GM12878 (cell line): ENCODE results near the gene TEX264. TPM values are rescaled to one million over a fixed set of nuclear protein-coding genes. Genes with fewer than 3 reads are reported as not detected.

Experiments
- ATAC-seq: fragments of 200-7000 bp; cut with Tn5 transposase; 3 replicates; pipeline ENCODE4 v1.9.1; 2020; ENCODE audit warnings: mild to moderate bottlenecking, moderate library complexity
- BruUV-seq: library from RNA; stranded (reverse); fragments of 400-500 nt; replicated peaks from 2 replicates; lab custom pipeline; 2021; lab: Mats Ljungman, UMichigan
- CTCF ChIA-PET: fragments of 300-600 bp; sonication (Branson Sonifier 250); formaldehyde crosslinking; extraction: SDS; loops from one replicate; lab custom pipeline; 2021; ENCODE audit warnings: inconsistent platforms; lab: Yijun Ruan, JAX
- POLR2A ChIA-PET: fragments of 350-600 bp; formaldehyde crosslinking; extraction: SDS; loops from one replicate; lab custom pipeline; 2021; ENCODE audit warnings: inconsistent platforms; lab: Charles Lee
- RAD21 ChIA-PET: fragments of 300-600 bp; sonication (Branson Sonifier 250); formaldehyde crosslinking; loops from one replicate; lab custom pipeline; 2023; ENCODE audit warnings: antibody characterized with exemption; ENCODE audit not compliant: unreplicated experiment; lab: Charles Lee
- SMC1A ChIA-PET: fragments of 300-600 bp; sonication (Branson Sonifier 250); formaldehyde crosslinking; loops from one replicate; lab custom pipeline; 2023; ENCODE audit not compliant: unreplicated experiment, uncharacterized antibody; lab: Charles Lee
- DNase-seq: peaks from one replicate; pipeline ENCODE4 v3.0.0-alpha.2; 2011; ENCODE audit warnings: low read depth, low spot score
- FAIRE-seq: peaks from 3 replicates; lab custom pipeline; 2011; peaks lifted over from hg19 to GRCh38; lab: Jason Lieb, UNC
- H2AFZ ChIP-seq: 2 replicates; pipeline ENCODE4 v1.6.0; 2011; ENCODE audit warnings: low read depth, low read length, control low read depth; ENCODE audit not compliant: control insufficient read depth
- H3K27ac ChIP-seq: 2 replicates; pipeline ENCODE4 v1.5.1; 2011; ENCODE audit warnings: control low read depth; ENCODE audit not compliant: control insufficient read depth, insufficient read depth
- H3K27me3 ChIP-seq, 2 experiments: replicated peaks in 1 of 2; 2 replicates each; pipeline versions ENCODE4 v1.6.0 to v1.6.1; 2011; ENCODE audit warnings: low read length in 1 of 2; ENCODE audit not compliant: control insufficient read depth in 2 of 2, insufficient read depth in 2 of 2
- H3K36me3 ChIP-seq, 2 experiments: 2 replicates each; pipeline ENCODE4 v1.5.1; 2011; ENCODE audit warnings: low read length in 1 of 2; ENCODE audit not compliant: control insufficient read depth in 2 of 2, insufficient read depth in 2 of 2
- H3K4me1 ChIP-seq: 2 replicates; pipeline ENCODE4 v1.6.1; 2011; ENCODE audit warnings: mild to moderate bottlenecking, low read length, moderate library complexity, mixed read lengths; ENCODE audit not compliant: control insufficient read depth, insufficient read depth
- H3K4me2 ChIP-seq: 2 replicates; pipeline ENCODE4 v1.6.0; 2011; ENCODE audit warnings: control low read depth; ENCODE audit not compliant: control insufficient read depth, insufficient read depth
- H3K4me3 ChIP-seq: fragments of 200-600 bp; sonication (generic); 2 replicates; pipeline ENCODE4 v1.5.1; 2016
- H3K79me2 ChIP-seq: 2 replicates; pipeline ENCODE4 v1.6.0; 2011; ENCODE audit warnings: low read length; ENCODE audit not compliant: control insufficient read depth, insufficient read depth
- H3K9ac ChIP-seq: 2 replicates; pipeline ENCODE4 v1.8.0; 2011; ENCODE audit warnings: low read length, control low read depth, mixed read lengths; ENCODE audit not compliant: control insufficient read depth, insufficient read depth
- H3K9me3 ChIP-seq: replicated peaks from 3 replicates; pipeline ENCODE4 v1.5.1; 2011; ENCODE audit warnings: mild to moderate bottlenecking, low read length; ENCODE audit not compliant: control insufficient read depth, insufficient read depth
- H4K20me1 ChIP-seq: 2 replicates; pipeline ENCODE4 v1.6.0; 2011; ENCODE audit not compliant: control insufficient read depth, insufficient read depth
- BCLAF1 ChIP-seq: fragments of 450-650 bp; IDR thresholded peaks from 2 replicates; pipeline ENCODE4 v1.6.1; 2017; ENCODE audit warnings: antibody characterized with exemption, mild to moderate bottlenecking, moderate library complexity
- CEBPB ChIP-seq, 2 experiments: fragments of 150-350 bp in 1 of 2; IDR thresholded peaks; 2 replicates each; pipeline ENCODE4 v1.6.1; 2012 to 2014; ENCODE audit warnings: low read depth in 2 of 2, low read length in 2 of 2, borderline replicate concordance in 1 of 2, inconsistent platforms in 1 of 2
- E2F8 ChIP-seq: fragments of 450-650 bp; IDR thresholded peaks from 2 replicates; pipeline ENCODE4 v1.6.1; 2018; ENCODE audit warnings: mild to moderate bottlenecking, low read depth, moderate library complexity; ENCODE audit not compliant: partially characterized antibody
- ETV6 ChIP-seq, 2 experiments: fragments of 450-650 bp in 1 of 2; IDR thresholded peaks in 1 of 2; conservative IDR thresholded peaks in 1 of 2; 2 replicates each; pipeline ENCODE4 v1.6.1; 2014; ENCODE audit warnings: antibody characterized with exemption in 1 of 2, borderline replicate concordance in 1 of 2, low read depth in 1 of 2, mild to moderate bottlenecking in 1 of 2, moderate library complexity in 1 of 2
- NRF1 ChIP-seq: conservative IDR thresholded peaks from 2 replicates; pipeline ENCODE4 v1.6.1; 2011; ENCODE audit warnings: mild to moderate bottlenecking, low read depth, low read length, improper control_type of control experiment
- RELB ChIP-seq: fragments of 450-650 bp; IDR thresholded peaks from 2 replicates; pipeline ENCODE4 v1.6.1; 2017; ENCODE audit warnings: low read depth, mild to moderate bottlenecking, moderate library complexity
- WRNIP1 ChIP-seq: IDR thresholded peaks from 2 replicates; pipeline ENCODE4 v1.6.1; 2011; ENCODE audit warnings: low read depth, low read length, improper control_type of control experiment, borderline replicate concordance
- WGBS: methylation state at CpG from one replicate; pipeline ENCODE4 v1.1.6; 2016; ENCODE audit warnings: low lambda C conversion rate; ENCODE audit not compliant: insufficient replicate concordance, insufficient coverage; ENCODE audit errors: missing lambda C conversion rate; 5-methylcytosine and 5-hydroxymethylcytosine counted together
- in situ Hi-C: fragments of 300-500 bp; cut with MboI; formaldehyde crosslinking; loops from 9 replicates; pipeline ENCODE4 v1.14.3; 2018; ENCODE audit warnings: mixed read lengths
- intact Hi-C: fragments of 100-400 bp; cut with micrococcal nuclease; formaldehyde crosslinking; loops from one replicate; pipeline ENCODE4 v1.14.2; 2022; ENCODE audit not compliant: unreplicated experiment
- polyA plus RNA-seq, 11 experiments: library from polyadenylated mRNA; depleted of rRNA in 4 of 11; unstranded in 6 of 11; stranded (reverse) in 5 of 11; fragments of >200 nt; fragmentation: Nextera tagmentation in 4 of 11; fragmentation: Illumina TruSeq in 1 of 11; extraction: Ambion mirVana in 4 of 11; extraction: Trizol in 1 of 11; gene quantifications; 1 replicate in 1 of 11; 2 replicates in 10 of 11; pipeline versions ENCODE4 v1.2.1 to v1.2.3, GENCODE V29; 2011 to 2016; ENCODE audit warnings: inconsistent platforms in 2 of 11, missing spikeins in 2 of 11, low read depth in 1 of 11
- total RNA-seq, 4 experiments: library from RNA; depleted of rRNA in 3 of 4; stranded (reverse); fragments of >200 nt in 3 of 4; fragmentation: Illumina TruSeq in 1 of 4; extraction: Trizol in 1 of 4; gene quantifications; 2 replicates each; pipeline versions ENCODE4 v1.2.1 to v1.2.3, GENCODE V29; 2013 to 2021

The TEX264 gene
- total and polyA plus RNA-seq, 10 of the 15 experiments (the other 5 are each of a cell fraction or from before 2014, with no cell fraction given), result 3.6 to 63.0 (median 52.4) TPM

- ChIA-PET CTCF (interaction anchor here (1.4 kb wide), 1 partner anchor 29 kb away, joined by 7 read pairs; no protein-coding TSS in a partner anchor), RAD21 (no interaction called here), SMC1A (no interaction called here), POLR2A (interaction anchor here (0.6 to 0.8 kb wide), 2 partner anchors 36 to 1507 kb away, joined by 3 to 4 read pairs; no protein-coding TSS in a partner anchor)
- Histone ChIP-seq H3K4me1 (no peaks in the 10 kb centered on the region), H2AFZ (no peak overlapping the region), H3K79me2 (no peaks in the 10 kb centered on the region), H4K20me1 (no peaks in the 10 kb centered on the region), H3K9me3 (no peaks in the 10 kb centered on the region), H3K27ac (no peak overlapping the region), H3K27me3 (no peaks in the 10 kb centered on the region), H3K36me3 (no peaks in the 10 kb centered on the region), H3K9ac (no peak overlapping the region), H3K4me2 (no peak overlapping the region), H3K4me3 (no peak overlapping the region)
- DNase-seq (no peak), FAIRE-seq (no peak), ATAC-seq (no peak)
- BruUV-seq, result no TSS peak
- intact Hi-C loops, result no loop called here
- TF ChIP-seq ETV6 (conservative IDR thresholded peaks at IDR 0.05 in 1 of 2, IDR thresholded peaks at IDR 0.05 in 1 of 2; ENCODE audit: borderline replicate concordance in 1 of 2, low read depth in 1 of 2) (no peak), RELB (no peak), BCLAF1 (no peak), CEBPB (IDR thresholded peaks at IDR 0.05; ENCODE audit: borderline replicate concordance in 1 of 2, low read depth in 2 of 2, low read length in 2 of 2) (no peak), WRNIP1 (no peak), E2F8 (no peak), NRF1 (no peak)
- 8% methylated on average over 1 of the region's 1 CpG for WGBS
- in situ Hi-C loops, result no loop called here
These were observed 77.3 kb downstream of the TEX264 start for GRCh38 chr3:51748327-51748726.
